HCT116 (cell line): ENCODE results near the gene KANK2. TPM values are rescaled to one million over a fixed set of nuclear protein-coding genes. Genes with fewer than 3 reads are reported as not detected.

Source experiments
- ATAC-seq: fragments of 200-7000 bp; cut with Tn5 transposase; 2 replicates; pipeline ENCODE4 v1.9.1; 2020; ENCODE audit warnings: mild to moderate bottlenecking, moderate library complexity
- BruUV-seq: library from RNA; stranded (reverse); fragments of 400-500 nt; replicated peaks from 2 replicates; lab custom pipeline; 2021; lab: Mats Ljungman, UMichigan
- CTCF ChIA-PET: fragments of 300-600 bp; sonication (Branson Sonifier 250); formaldehyde crosslinking; loops from one replicate; lab custom pipeline; 2021; ENCODE audit warnings: antibody characterized with exemption; lab: Charles Lee
- POLR2A ChIA-PET: fragments of 300-600, 350-600 bp; sonication (Branson Sonifier 250); formaldehyde crosslinking; loops from one replicate; lab custom pipeline; 2021; ENCODE audit warnings: antibody characterized with exemption; lab: Charles Lee
- RAD21 ChIA-PET, 2 experiments: fragments of 300-600 bp; sonication (Branson Sonifier 250); formaldehyde crosslinking; loops; one replicate each; lab custom pipeline; 2023; ENCODE audit warnings: low total read pairs in 2 of 2; ENCODE audit not compliant: uncharacterized antibody in 2 of 2, unreplicated experiment in 2 of 2, low non-redundant PET in 1 of 2; lab: Charles Lee
- DNase-seq: peaks from one replicate; pipeline ENCODE4 v3.0.0-alpha.2; 2010; ENCODE audit warnings: low read depth, low spot score
- H2AFZ ChIP-seq: fragments of 200-600 bp; shearing (Covaris generic), sonication (generic); 2 replicates; pipeline ENCODE4 v1.6.1; 2017; ENCODE audit warnings: low read depth, mixed run types, mixed read lengths, antibody characterized with exemption, low read length; ENCODE audit not compliant: poor library complexity, severe bottlenecking
- H3K27ac ChIP-seq: 2 replicates; pipeline ENCODE4 v1.5.1; 2012; ENCODE audit warnings: low read depth, low read length
- H3K27me3 ChIP-seq: fragments of 200-600 bp; sonication (generic); 2 replicates; pipeline ENCODE4 v1.6.1; 2016; ENCODE audit warnings: mixed run types, low read length, mixed read lengths; ENCODE audit not compliant: insufficient read depth
- H3K36me3 ChIP-seq, 2 experiments: fragments of 200-500 bp in 1 of 2; fragments of 200-600 bp in 1 of 2; sonication (Bioruptor generic) in 1 of 2; sonication (generic) in 1 of 2; 2 replicates each; pipeline versions ENCODE4 v1.5.1 to v1.6.1; 2014 to 2016; ENCODE audit warnings: low read length in 2 of 2, inconsistent platforms in 1 of 2, mixed read lengths in 1 of 2, mixed run types in 1 of 2; ENCODE audit not compliant: insufficient read depth in 2 of 2, control insufficient read depth in 1 of 2
- H3K4me1 ChIP-seq, 2 experiments: fragments of 200-600 bp in 1 of 2; sonication (generic) in 1 of 2; 2 replicates each; pipeline versions ENCODE4 v1.5.1 to v1.6.1; 2012 to 2017; ENCODE audit warnings: low read length in 2 of 2, inconsistent platforms in 1 of 2, mild to moderate bottlenecking in 1 of 2, mixed read lengths in 1 of 2, mixed run types in 1 of 2, moderate library complexity in 1 of 2; ENCODE audit not compliant: insufficient read depth in 2 of 2, control insufficient read depth in 1 of 2
- H3K4me2 ChIP-seq: fragments of 200-600 bp; sonication (generic); 2 replicates; pipeline ENCODE4 v1.6.1; 2017; ENCODE audit warnings: mixed run types, low read length, mixed read lengths
- H3K4me3 ChIP-seq, 2 experiments: fragments of 200-600 bp in 1 of 2; sonication (generic) in 1 of 2; replicated peaks in 1 of 2; 2 replicates each; pipeline ENCODE4 v1.5.1; 2011 to 2016; ENCODE audit warnings: low read length in 2 of 2, control low read depth in 1 of 2, low read depth in 1 of 2, mild to moderate bottlenecking in 1 of 2, mixed read lengths in 1 of 2, mixed run types in 1 of 2
- H3K79me2 ChIP-seq: fragments of 200-600 bp; sonication (generic); 2 replicates; pipeline ENCODE4 v1.6.1; 2017; ENCODE audit warnings: mild to moderate bottlenecking, mixed run types, low read length, moderate library complexity, mixed read lengths; ENCODE audit not compliant: insufficient read depth
- H3K9ac ChIP-seq: fragments of 200-600 bp; sonication (generic); 2 replicates; pipeline ENCODE4 v1.6.1; 2016; ENCODE audit warnings: low read length, mixed read lengths
- H3K9me2 ChIP-seq: fragments of 200-600 bp; sonication (generic), shearing (Covaris generic); 2 replicates; pipeline ENCODE4 v1.6.1; 2017; ENCODE audit warnings: mixed run types, mild to moderate bottlenecking, moderate library complexity; ENCODE audit not compliant: insufficient read depth
- H3K9me3 ChIP-seq, 2 experiments: fragments of 200-500 bp in 1 of 2; fragments of 200-600 bp in 1 of 2; sonication (Bioruptor generic) in 1 of 2; sonication (generic) in 1 of 2; 2 replicates each; pipeline ENCODE4 v1.6.1; 2014 to 2017; ENCODE audit warnings: low read length in 2 of 2, mixed read lengths in 2 of 2, inconsistent platforms in 1 of 2, low read depth in 1 of 2, mild to moderate bottlenecking in 1 of 2, mixed run types in 1 of 2, moderate library complexity in 1 of 2; ENCODE audit not compliant: control insufficient read depth in 1 of 2, insufficient read depth in 1 of 2
- H4K20me1 ChIP-seq: fragments of 200-600 bp; sonication (generic), shearing (Covaris generic); 2 replicates; pipeline ENCODE4 v1.6.1; 2017; ENCODE audit warnings: mixed run types, mild to moderate bottlenecking, moderate library complexity; ENCODE audit not compliant: insufficient read depth
- ATF3 ChIP-seq: IDR thresholded peaks from 2 replicates; pipeline ENCODE4 v1.6.1; 2012
- CBX3 ChIP-seq: IDR thresholded peaks from 2 replicates; pipeline ENCODE4 v1.6.1; 2012; ENCODE audit warnings: low read depth
- CTCF ChIP-seq, 3 experiments: fragments of 200-600 bp in 1 of 3; sonication (generic) in 1 of 3; IDR thresholded peaks in 2 of 3; conservative IDR thresholded peaks in 1 of 3; 2 replicates each; pipeline ENCODE4 v1.5.1; 2012 to 2017; ENCODE audit warnings: low read depth in 2 of 3, low read length in 2 of 3, antibody characterized with exemption in 1 of 3, borderline replicate concordance in 1 of 3, control low read depth in 1 of 3, mild to moderate bottlenecking in 1 of 3, mixed read lengths in 1 of 3, mixed run types in 1 of 3, moderate library complexity in 1 of 3; ENCODE audit not compliant: insufficient read depth in 1 of 3
- EZH2 ChIP-seq: fragments of 200-600 bp; sonication (generic); IDR thresholded peaks from 2 replicates; pipeline ENCODE4 v1.6.1; 2017; ENCODE audit warnings: antibody characterized with exemption, mixed run types
- EZH2phosphoT487 ChIP-seq: fragments of 200-600 bp; IDR thresholded peaks from 2 replicates; pipeline ENCODE4 v1.6.1; 2018; ENCODE audit warnings: antibody characterized with exemption, borderline replicate concordance
- JUND ChIP-seq: IDR thresholded peaks from 2 replicates; pipeline ENCODE4 v1.6.1; 2012
- MAX ChIP-seq: IDR thresholded peaks from 2 replicates; pipeline ENCODE4 v1.6.1; 2012
- RAD21 ChIP-seq: IDR thresholded peaks from 2 replicates; pipeline ENCODE4 v1.6.1; 2012; ENCODE audit warnings: low read depth, mild to moderate bottlenecking
- SRF ChIP-seq: IDR thresholded peaks from 2 replicates; pipeline ENCODE4 v1.6.1; 2012; ENCODE audit warnings: low read depth
- TCF7L2 ChIP-seq: IDR thresholded peaks from 2 replicates; pipeline ENCODE4 v1.7.0; 2011; ENCODE audit warnings: borderline replicate concordance, inconsistent platforms; ENCODE audit not compliant: insufficient read depth, insufficient read length; ENCODE audit errors: extremely low read depth
- YY1 ChIP-seq: IDR thresholded peaks from 2 replicates; pipeline ENCODE4 v1.6.1; 2011; ENCODE audit warnings: low read length, low read depth, moderate library complexity, mild to moderate bottlenecking; ENCODE audit not compliant: insufficient replicate concordance; ENCODE audit errors: extremely low read depth
- ZFX ChIP-seq: fragments of 450-650 bp; IDR thresholded peaks from 2 replicates; pipeline ENCODE4 v1.6.1; 2017
- ZNF274 ChIP-seq: fragments of 200-500 bp; sonication (Bioruptor generic); IDR thresholded peaks from 2 replicates; pipeline ENCODE4 v1.6.1; 2014; ENCODE audit warnings: mild to moderate bottlenecking, low read depth, low read length, inconsistent platforms
- intact Hi-C: fragments of 100-400 bp; cut with micrococcal nuclease; formaldehyde crosslinking; loops from 2 replicates; pipeline ENCODE4 v1.10.0; 2022
- total RNA-seq: library from RNA; stranded (reverse); gene quantifications from one replicate; pipeline ENCODE4 v1.2.1, GENCODE V29; 2021; ENCODE audit not compliant: unreplicated experiment

Gene KANK2
- total RNA-seq, 1 experiment from 2014 or later = 43.6 TPM

GRCh38 chr19:11200931-11201330 is 3.6 kb upstream of the KANK2 start:
- Histone ChIP-seq H3K36me3 (peaks cover 0 to 3% of the 10 kb centered on the region in 2 experiments; a peak in 1 of 4 replicates), H3K9me2 (no peaks in the 10 kb centered on the region), H3K9ac (no peak overlapping the region), H3K9me3 (no peaks in the 10 kb centered on the region), H3K27ac (no peak overlapping the region), H3K27me3 (no peaks in the 10 kb centered on the region), H2AFZ (no peak overlapping the region), H3K4me2 (no peak overlapping the region), H3K4me1 (peaks cover 22 to 38% of the 10 kb centered on the region in 2 experiments), H3K79me2 (no peaks in the 10 kb centered on the region), H3K4me3 (no peak overlapping the region), H4K20me1 (no peaks in the 10 kb centered on the region)
- DNase-seq (no peak), ATAC-seq (no peak)
- intact Hi-C loops = loop anchor here (5.0 kb wide), 1 partner anchor 264 kb away; no protein-coding TSS in a partner anchor
- no TSS peak for BruUV-seq
- no peak for TF ChIP-seq CTCF (IDR thresholded peaks at IDR 0.05 in 2 of 3, conservative IDR thresholded peaks at IDR 0.05 in 1 of 3; ENCODE audit: borderline replicate concordance in 1 of 3, insufficient read depth in 1 of 3, low read depth in 2 of 3, low read length in 2 of 3)
- TF ChIP-seq YY1 = no peak
- TF ChIP-seq MAX = no peak
- TF ChIP-seq ATF3 = no peak
- no peak for TF ChIP-seq JUND
- no peak for TF ChIP-seq EZH2phosphoT487
- TF ChIP-seq CBX3 = no peak
- no peak for TF ChIP-seq ZNF274
- TF ChIP-seq ZFX = no peak
- TF ChIP-seq EZH2 = no peak
- no peak for TF ChIP-seq SRF
- no peak for TF ChIP-seq TCF7L2
- TF ChIP-seq RAD21 = no peak
- ChIA-PET POLR2A (no interaction called here), CTCF (no interaction called here), RAD21 (no interaction called here)
